H1 (cell line): ENCODE data around the gene KIF13A. TPM values are rescaled to one million over a fixed set of nuclear protein-coding genes. Genes with fewer than 3 reads are reported as not detected.

Experiments used
- CTCF ChIA-PET: fragments of 300-600 bp; sonication (Branson Sonifier 250); formaldehyde crosslinking; loops from one replicate; lab custom pipeline; 2021; ENCODE audit not compliant: partially characterized antibody; lab: Charles Lee
- POLR2A ChIA-PET: fragments of 300-600 bp; sonication (Branson Sonifier 250); formaldehyde crosslinking; loops from one replicate; lab custom pipeline; 2021; ENCODE audit warnings: inconsistent platforms; ENCODE audit not compliant: partially characterized antibody; lab: Charles Lee
- DNase-seq, 2 experiments: peaks; one replicate each; pipeline versions ENCODE4 v3.0.0 to v3.0.0-alpha.2; 2010 to 2022; ENCODE audit warnings: low spot score in 2 of 2, low read depth in 1 of 2, mixed read lengths in 1 of 2
- FAIRE-seq: peaks from 2 replicates; lab custom pipeline; 2011; peaks lifted over from hg19 to GRCh38; lab: Jason Lieb, UNC
- H2AFZ ChIP-seq: 2 replicates; pipeline ENCODE4 v1.8.1; 2012; ENCODE audit warnings: low read length, inconsistent platforms
- H2AK5ac ChIP-seq: 2 replicates; pipeline ENCODE4 v1.6.1; 2013; ENCODE audit warnings: low read depth, low read length
- H2BK120ac ChIP-seq: replicated peaks from 2 replicates; pipeline ENCODE3; 2013; ENCODE audit warnings: low read depth, low read length, inconsistent platforms
- H2BK12ac ChIP-seq: 2 replicates; pipeline ENCODE4 v1.6.1; 2013; ENCODE audit warnings: low read depth, low read length
- H2BK15ac ChIP-seq: 2 replicates; pipeline ENCODE4 v1.6.1; 2013; ENCODE audit warnings: low read length
- H2BK20ac ChIP-seq: 2 replicates; pipeline ENCODE4 v1.6.1; 2013; ENCODE audit warnings: low read length
- H2BK5ac ChIP-seq: 2 replicates; pipeline ENCODE4 v1.6.1; 2013; ENCODE audit warnings: low read depth, low read length
- H3K14ac ChIP-seq: 2 replicates; pipeline ENCODE4 v1.6.1; 2013; ENCODE audit warnings: inconsistent platforms; ENCODE audit not compliant: insufficient read length
- H3K18ac ChIP-seq: 2 replicates; pipeline ENCODE4 v1.6.1; 2013; ENCODE audit warnings: low read length; ENCODE audit errors: extremely low read depth
- H3K23ac ChIP-seq: 2 replicates; pipeline ENCODE4 v1.6.1; 2013; ENCODE audit warnings: inconsistent platforms; ENCODE audit not compliant: insufficient read length
- H3K23me2 ChIP-seq: 2 replicates; pipeline ENCODE4 v1.6.1; 2013; ENCODE audit warnings: low read depth, low read length
- H3K27ac ChIP-seq: 2 replicates; pipeline ENCODE4 v1.6.1; 2011; ENCODE audit warnings: low read depth, low read length, inconsistent platforms
- H3K27me3 ChIP-seq, 4 experiments: replicated peaks in 1 of 4; 1 replicate in 1 of 4; 2 replicates in 3 of 4; pipeline versions ENCODE4 v1.6.1 to v1.8.1; 2011 to 2013; ENCODE audit warnings: low read length in 3 of 4, mild to moderate bottlenecking in 3 of 4, inconsistent platforms in 2 of 4, mixed read lengths in 2 of 4, moderate library complexity in 1 of 4; ENCODE audit not compliant: control insufficient read depth in 3 of 4, insufficient read depth in 3 of 4; ENCODE audit errors: extremely low read depth in 1 of 4
- H3K36me3 ChIP-seq, 4 experiments: 2 replicates each; pipeline versions ENCODE4 v1.6.1 to v1.8.1; 2011 to 2013; ENCODE audit warnings: mild to moderate bottlenecking in 4 of 4, low read length in 3 of 4, moderate library complexity in 2 of 4, control low read depth in 1 of 4, inconsistent platforms in 1 of 4; ENCODE audit not compliant: insufficient read depth in 4 of 4, control insufficient read depth in 2 of 4
- H3K4ac ChIP-seq: replicated peaks from 2 replicates; pipeline ENCODE3; 2013; ENCODE audit warnings: low read length, low read depth, mixed read lengths, inconsistent platforms; ENCODE audit not compliant: insufficient read length
- H3K4me1 ChIP-seq, 4 experiments: replicated peaks in 1 of 4; 1 replicate in 1 of 4; 2 replicates in 3 of 4; pipeline versions ENCODE4 v1.6.1 to v1.8.1; 2011 to 2013; ENCODE audit warnings: low read length in 3 of 4, inconsistent platforms in 2 of 4, mixed read lengths in 1 of 4; ENCODE audit not compliant: insufficient read depth in 4 of 4, control insufficient read depth in 3 of 4
- H3K4me2 ChIP-seq, 2 experiments: 2 replicates each; pipeline versions ENCODE4 v1.6.1 to v1.8.1; 2011 to 2013; ENCODE audit warnings: low read depth in 2 of 2, low read length in 2 of 2, control low read depth in 1 of 2, inconsistent platforms in 1 of 2, mild to moderate bottlenecking in 1 of 2; ENCODE audit not compliant: insufficient read depth in 1 of 2
- H3K4me3 ChIP-seq, 4 experiments: fragments of 200-600, 300-600 bp in 1 of 4; sonication (generic), shearing (Covaris generic), sonication (Bioruptor Twin) in 1 of 4; 2 replicates each; pipeline versions ENCODE4 v1.5.1 to v1.8.1; 2011 to 2016; ENCODE audit warnings: low read length in 4 of 4, low read depth in 3 of 4, control low read depth in 2 of 4, inconsistent platforms in 2 of 4, mild to moderate bottlenecking in 2 of 4, mixed read lengths in 1 of 4, moderate library complexity in 1 of 4; ENCODE audit not compliant: insufficient read depth in 2 of 4; ENCODE audit errors: extremely low read depth in 1 of 4
- H3K56ac ChIP-seq: replicated peaks from 2 replicates; pipeline ENCODE3; 2013; ENCODE audit warnings: low read depth, mild to moderate bottlenecking, mixed read lengths, low read length, inconsistent platforms; ENCODE audit not compliant: insufficient read length
- H3K79me1 ChIP-seq: 2 replicates; pipeline ENCODE4 v1.6.1; 2013; ENCODE audit warnings: low read depth, low read length, control low read depth
- H3K79me2 ChIP-seq, 2 experiments: 2 replicates each; pipeline versions ENCODE4 v1.6.1 to v1.8.1; 2012 to 2013; ENCODE audit warnings: low read length in 2 of 2, mild to moderate bottlenecking in 2 of 2, inconsistent platforms in 1 of 2; ENCODE audit not compliant: insufficient read depth in 2 of 2, control insufficient read depth in 1 of 2
- H3K9ac ChIP-seq, 4 experiments: replicated peaks in 1 of 4; 1 replicate in 1 of 4; 2 replicates in 3 of 4; pipeline versions ENCODE4 v1.6.1 to v1.8.1; 2011 to 2013; ENCODE audit warnings: low read depth in 3 of 4, low read length in 3 of 4, control low read depth in 2 of 4, mild to moderate bottlenecking in 2 of 4, moderate library complexity in 2 of 4, inconsistent platforms in 1 of 4; ENCODE audit errors: extremely low read depth in 1 of 4
- H3K9me3 ChIP-seq, 2 experiments: 2 replicates each; pipeline versions ENCODE4 v1.6.1 to v1.8.1; 2012 to 2013; ENCODE audit warnings: mild to moderate bottlenecking in 2 of 2, moderate library complexity in 2 of 2, control low read depth in 1 of 2, inconsistent platforms in 1 of 2, low read depth in 1 of 2, low read length in 1 of 2, mixed read lengths in 1 of 2; ENCODE audit not compliant: insufficient read depth in 2 of 2
- H4K20me1 ChIP-seq, 2 experiments: replicated peaks in 1 of 2; 2 replicates each; pipeline versions ENCODE3 to v1.8.1; 2011 to 2013; ENCODE audit warnings: inconsistent platforms in 2 of 2, low read length in 2 of 2, mild to moderate bottlenecking in 1 of 2; ENCODE audit not compliant: insufficient read depth in 2 of 2, control insufficient read depth in 1 of 2
- H4K5ac ChIP-seq: 2 replicates; pipeline ENCODE4 v1.6.1; 2013; ENCODE audit warnings: low read length, low read depth, mixed read lengths, inconsistent platforms; ENCODE audit not compliant: insufficient read length
- H4K8ac ChIP-seq: 2 replicates; pipeline ENCODE4 v1.8.0; 2013; ENCODE audit warnings: mild to moderate bottlenecking, moderate library complexity, low read length, inconsistent platforms; ENCODE audit not compliant: insufficient read depth; ENCODE audit errors: extremely low read depth
- H4K91ac ChIP-seq: replicated peaks from 2 replicates; pipeline ENCODE3; 2013; ENCODE audit warnings: low read length, mixed read lengths, inconsistent platforms; ENCODE audit not compliant: insufficient read length
- ATF3 ChIP-seq: IDR thresholded peaks from 2 replicates; pipeline ENCODE4 v1.6.1; 2011; ENCODE audit warnings: low read depth, mild to moderate bottlenecking, low read length; ENCODE audit not compliant: insufficient read depth
- CBX8 ChIP-seq: fragments of 300-800, 300-1000 bp; sonication (generic); IDR thresholded peaks from 2 replicates; pipeline ENCODE4 v1.7.1; 2016; ENCODE audit warnings: low read depth, low read length, borderline replicate concordance
- WGBS, 2 experiments: shearing (Covaris generic) in 1 of 2; methylation state at CpG; one replicate each; pipeline versions ENCODE4 v1.1.6 to v1.1.7; 2013 to 2015; ENCODE audit warnings: low lambda C conversion rate in 2 of 2, mixed read lengths in 2 of 2, inconsistent platforms in 1 of 2, low coverage in 1 of 2, missing lambda C conversion rate in 1 of 2; ENCODE audit not compliant: insufficient replicate concordance in 2 of 2, insufficient coverage in 1 of 2, insufficient read length in 1 of 2; ENCODE audit errors: extremely low coverage in 1 of 2, missing lambda C conversion rate in 1 of 2; 5-methylcytosine and 5-hydroxymethylcytosine counted together
- polyA plus RNA-seq, 7 experiments: library from polyadenylated mRNA; depleted of rRNA in 3 of 7; stranded (reverse) in 5 of 7; unstranded in 2 of 7; fragments of >200 nt in 5 of 7; fragments of 200-250 nt in 2 of 7; gene quantifications; 1 replicate in 5 of 7; 2 replicates in 1 of 7; 4 replicates in 1 of 7; pipeline versions ENCODE4 v1.2.1 to v1.2.3, GENCODE V29; 2011 to 2013; ENCODE audit warnings: missing spikeins in 2 of 7, mixed read lengths in 2 of 7
- total RNA-seq: library from RNA; stranded (reverse); fragmentation: NEBNext Ultra II Directional; extraction: Animal tissue kit (Norgen Biotek cat#: 25700); gene quantifications from 2 replicates; pipeline ENCODE4 v1.2.1, GENCODE V29; 2021

The KIF13A gene
- total and polyA plus RNA-seq, 2 of the 8 experiments (the other 6 are each of a cell fraction or from before 2014, with no cell fraction given) = 14.7 to 40.8 TPM

- Histone ChIP-seq H3K27me3 (no peaks in the 10 kb centered on the region), H3K4me2 (no peak overlapping the region), H2BK20ac (no peak overlapping the region), H3K27ac (no peak overlapping the region), H4K91ac (no peak overlapping the region), H3K9ac (no peak overlapping the region), H3K56ac (no peak overlapping the region), H3K4me1 (no peaks in the 10 kb centered on the region), H3K4ac (no peak overlapping the region), H3K9me3 (no peaks in the 10 kb centered on the region), H3K79me2 (no peaks in the 10 kb centered on the region), H2BK12ac (no peak overlapping the region), H2AK5ac (no peak overlapping the region), H3K14ac (no peak overlapping the region), H3K4me3 (no peak overlapping the region), H2BK120ac (no peak overlapping the region), H3K23ac (no peak overlapping the region), H3K79me1 (peaks cover 2% of the 10 kb centered on the region; the same call in 1 of the 2 replicates), H4K20me1 (peaks cover 0 to 3% of the 10 kb centered on the region in 2 experiments), H4K8ac (no peak overlapping the region), H3K36me3 (peaks cover 2 to 24% (median 15%) of the 10 kb centered on the region in 4 experiments; a peak in 6 of 8 replicates), H3K23me2 (no peaks in the 10 kb centered on the region), H2BK5ac (no peak overlapping the region), H2AFZ (no peak overlapping the region), H4K5ac (no peak overlapping the region), H3K18ac (no peak overlapping the region), H2BK15ac (no peak overlapping the region)
- ChIA-PET POLR2A (no interaction called here), CTCF (no interaction called here)
- FAIRE-seq = no peak
- WGBS, 2 experiments = 94% methylated on average over 2 of the region's 2 CpGs; no CpG with 5 or more reads in 1 of the 2 experiments
- no peak for DNase-seq
- TF ChIP-seq CBX8 = no peak
- no peak for TF ChIP-seq ATF3
Measured at GRCh38 chr6:17762651-17763050, 224.8 kb downstream of the KIF13A start.
